ENCODE results near the gene CUL4A.
"Not testable (repeated sequence)": the region's sequence is repeated elsewhere in the genome, so short reads cannot be mapped to it uniquely, and the experiment has no call there.

GRCh38 chr13:113161975-113162374 is 47.4 kb upstream of the CUL4A start:
- not testable (repeated sequence) for TF ChIP-seq POLR2AphosphoS5 (IDR thresholded peaks at IDR 0.05); CTCF (IDR thresholded peaks at IDR 0.05 in 8 of 11, conservative IDR thresholded peaks at IDR 0.05 in 3 of 11); POLR2A (IDR thresholded peaks at IDR 0.05)
